SK-N-SH treated with all-trans-retinoic acid at 6 μM for 48 hours (cell line): ENCODE results near the gene ATP8A2.

ENCODE experiments used
- ARNTL ChIP-seq: fragments of 450-650 bp; formaldehyde crosslinking; IDR thresholded peaks from 2 replicates; pipeline ENCODE4 v1.5.0; 2020; ENCODE audit warnings: low read depth, mild to moderate bottlenecking, moderate library complexity, borderline replicate concordance
- BACH2 ChIP-seq: fragments of 250-450 bp; sonication (Bioruptor Pico); IDR thresholded peaks from 2 replicates; pipeline ENCODE4 v1.9.0; 2021; ENCODE audit warnings: mild to moderate bottlenecking, borderline replicate concordance
- ESRRG ChIP-seq: fragments of 250-450 bp; sonication (Bioruptor Pico); IDR thresholded peaks from 2 replicates; pipeline ENCODE4 v1.6.1; 2021; ENCODE audit warnings: mild to moderate bottlenecking
- GLIS3 ChIP-seq: fragments of 250-450 bp; sonication (Bioruptor Pico); IDR thresholded peaks from 2 replicates; pipeline ENCODE4 v1.5.0; 2020; ENCODE audit warnings: mild to moderate bottlenecking, moderate library complexity
- ISL1 ChIP-seq: fragments of 250-450 bp; sonication (Bioruptor Pico); IDR thresholded peaks from 2 replicates; pipeline ENCODE4 v2.1.2; 2022; ENCODE audit warnings: mild to moderate bottlenecking, moderate library complexity
- TOX ChIP-seq: fragments of 250-450 bp; sonication (Bioruptor Pico); IDR thresholded peaks from 2 replicates; pipeline ENCODE4 v1.8.0; 2021; ENCODE audit warnings: mild to moderate bottlenecking, moderate library complexity, borderline replicate concordance
- ZFP30 ChIP-seq: fragments of 450-650 bp; formaldehyde crosslinking; IDR thresholded peaks from 2 replicates; pipeline ENCODE4 v1.5.0; 2022; ENCODE audit warnings: mild to moderate bottlenecking, moderate library complexity
- ZNF70 ChIP-seq: fragments of 450-650 bp; formaldehyde crosslinking; IDR thresholded peaks from 2 replicates; pipeline ENCODE4 v1.5.0; 2020; ENCODE audit warnings: mild to moderate bottlenecking, moderate library complexity
- TF ChIP-seq, protein P1 (sequence below): fragments of 250-450 bp; sonication (Bioruptor Pico); IDR thresholded peaks from 2 replicates; pipeline ENCODE4 v1.8.0; 2020; ENCODE audit warnings: mild to moderate bottlenecking, moderate library complexity, borderline replicate concordance
- TF ChIP-seq, protein P2 (sequence below): fragments of 250-450 bp; sonication (Bioruptor Pico); IDR thresholded peaks from 2 replicates; pipeline ENCODE4 v1.5.1; 2021; ENCODE audit warnings: mild to moderate bottlenecking, moderate library complexity

GRCh38 chr13:25771641-25772478 is 400.1 kb downstream of the ATP8A2 start:
- TF ChIP-seq, protein P1, sequence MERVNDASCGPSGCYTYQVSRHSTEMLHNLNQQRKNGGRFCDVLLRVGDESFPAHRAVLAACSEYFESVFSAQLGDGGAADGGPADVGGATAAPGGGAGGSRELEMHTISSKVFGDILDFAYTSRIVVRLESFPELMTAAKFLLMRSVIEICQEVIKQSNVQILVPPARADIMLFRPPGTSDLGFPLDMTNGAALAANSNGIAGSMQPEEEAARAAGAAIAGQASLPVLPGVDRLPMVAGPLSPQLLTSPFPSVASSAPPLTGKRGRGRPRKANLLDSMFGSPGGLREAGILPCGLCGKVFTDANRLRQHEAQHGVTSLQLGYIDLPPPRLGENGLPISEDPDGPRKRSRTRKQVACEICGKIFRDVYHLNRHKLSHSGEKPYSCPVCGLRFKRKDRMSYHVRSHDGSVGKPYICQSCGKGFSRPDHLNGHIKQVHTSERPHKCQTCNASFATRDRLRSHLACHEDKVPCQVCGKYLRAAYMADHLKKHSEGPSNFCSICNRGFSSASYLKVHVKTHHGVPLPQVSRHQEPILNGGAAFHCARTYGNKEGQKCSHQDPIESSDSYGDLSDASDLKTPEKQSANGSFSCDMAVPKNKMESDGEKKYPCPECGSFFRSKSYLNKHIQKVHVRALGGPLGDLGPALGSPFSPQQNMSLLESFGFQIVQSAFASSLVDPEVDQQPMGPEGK (CRISPR knock-in tag), result no peak
- TF ChIP-seq GLIS3 (no peak), ISL1 (no peak), ESRRG (CRISPR knock-in tag) (no peak), ZFP30 (CRISPR knock-in tag) (no peak), ZNF70 (CRISPR knock-in tag) (no peak), BACH2 (no peak), TOX (CRISPR knock-in tag) (no peak), ARNTL (CRISPR knock-in tag) (no peak)
- TF ChIP-seq, protein P2, sequence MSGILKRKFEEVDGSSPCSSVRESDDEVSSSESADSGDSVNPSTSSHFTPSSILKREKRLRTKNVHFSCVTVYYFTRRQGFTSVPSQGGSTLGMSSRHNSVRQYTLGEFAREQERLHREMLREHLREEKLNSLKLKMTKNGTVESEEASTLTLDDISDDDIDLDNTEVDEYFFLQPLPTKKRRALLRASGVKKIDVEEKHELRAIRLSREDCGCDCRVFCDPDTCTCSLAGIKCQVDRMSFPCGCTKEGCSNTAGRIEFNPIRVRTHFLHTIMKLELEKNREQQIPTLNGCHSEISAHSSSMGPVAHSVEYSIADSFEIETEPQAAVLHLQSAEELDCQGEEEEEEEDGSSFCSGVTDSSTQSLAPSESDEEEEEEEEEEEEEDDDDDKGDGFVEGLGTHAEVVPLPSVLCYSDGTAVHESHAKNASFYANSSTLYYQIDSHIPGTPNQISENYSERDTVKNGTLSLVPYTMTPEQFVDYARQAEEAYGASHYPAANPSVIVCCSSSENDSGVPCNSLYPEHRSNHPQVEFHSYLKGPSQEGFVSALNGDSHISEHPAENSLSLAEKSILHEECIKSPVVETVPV, result no peak
